HG03066 (cell line): ENCODE measurements around the gene NUDT3.
"Not testable (repeated sequence)": the region's sequence is repeated elsewhere in the genome, so short reads cannot be mapped to it uniquely, and the experiment has no call there.

Experiments
- ATAC-seq: cut with Tn5 transposase; IDR thresholded peaks from one replicate; pipeline ENCODE4 v1.9.1; 2021; ENCODE audit warnings: low read depth; ENCODE audit not compliant: unreplicated experiment

Gene NUDT3

GRCh38 chr6:34269658-34270341 lies 122.7 kb downstream of the NUDT3 start:
- ATAC-seq = not testable (repeated sequence)

DNA sequence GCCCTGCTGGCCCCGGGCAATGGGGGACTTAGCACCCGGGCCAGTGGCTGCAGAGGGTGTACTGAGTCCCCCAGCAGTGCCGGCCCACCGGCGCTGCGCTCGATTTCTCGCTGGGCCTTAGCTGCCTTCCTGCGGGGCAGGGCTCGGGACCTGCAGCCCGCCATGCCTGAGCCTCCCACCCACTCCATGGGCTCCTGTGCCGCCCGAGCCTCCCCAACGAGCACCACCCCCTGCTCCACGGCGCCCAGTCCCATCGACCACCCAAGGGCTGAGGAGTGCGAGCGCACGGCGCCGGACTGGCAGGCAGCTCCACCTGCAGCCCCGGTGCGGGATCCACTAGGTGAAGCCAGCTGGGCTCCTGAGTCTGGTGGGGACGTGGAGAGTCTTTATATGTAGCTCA lies 123.3 kb downstream of the NUDT3 start:
- ATAC-seq = not testable (repeated sequence)

- ATAC-seq = no peak
These were observed 124.7 kb downstream of the NUDT3 start for GRCh38 chr6:34267746-34268145.

- not testable (repeated sequence) for ATAC-seq
These were observed 129.0 kb downstream of the NUDT3 start for GRCh38 chr6:34263484-34263883.

GRCh38 chr6:34260576-34261267 lies 131.7 kb downstream of the NUDT3 start:
- no peak for ATAC-seq

DNA sequence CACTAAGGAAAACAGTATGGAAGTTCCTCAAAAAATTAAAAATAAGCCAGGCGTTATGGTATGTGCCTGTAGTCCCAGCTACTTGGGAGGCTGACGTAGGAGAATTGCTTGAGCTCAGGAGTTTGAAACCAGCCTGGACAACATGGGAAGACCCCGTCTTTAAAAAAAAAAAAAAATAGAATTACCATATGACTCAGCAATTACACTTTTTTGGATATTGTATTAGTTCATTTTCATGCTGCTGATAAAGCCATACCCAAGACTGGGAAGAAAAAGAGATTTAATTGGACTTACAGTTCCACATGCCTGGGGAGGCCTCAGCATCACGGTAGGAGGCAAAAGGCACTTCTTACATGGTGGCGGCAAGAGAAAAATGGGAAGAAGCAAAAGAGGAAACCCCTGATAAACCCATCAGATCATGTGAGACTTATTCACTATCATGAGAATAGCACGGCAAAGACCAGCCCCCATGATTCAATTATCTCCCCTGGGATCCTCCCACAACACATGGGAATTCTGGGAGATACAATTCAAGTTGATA lies 132.9 kb downstream of the NUDT3 start:
- no peak for ATAC-seq

DNA sequence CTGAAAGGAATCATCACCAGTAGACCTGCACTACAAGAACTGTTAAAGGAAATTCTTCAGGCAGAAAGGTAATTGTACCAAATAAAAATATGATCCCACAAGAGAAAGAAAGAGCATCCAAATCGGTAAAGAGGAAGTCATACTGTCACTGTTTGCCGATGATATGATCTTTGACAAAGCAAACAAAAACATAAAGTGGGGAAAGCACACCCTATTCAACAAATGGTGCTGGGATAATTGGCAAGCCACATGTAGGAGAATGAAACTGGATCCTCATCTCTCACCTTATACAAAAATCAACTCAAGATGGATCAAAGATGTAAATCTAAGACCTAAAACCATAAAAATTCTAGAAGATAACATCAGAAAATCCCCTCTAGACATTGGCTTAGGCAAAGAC lies 140.1 kb downstream of the NUDT3 start:
- ATAC-seq = not testable (repeated sequence)

DNA sequence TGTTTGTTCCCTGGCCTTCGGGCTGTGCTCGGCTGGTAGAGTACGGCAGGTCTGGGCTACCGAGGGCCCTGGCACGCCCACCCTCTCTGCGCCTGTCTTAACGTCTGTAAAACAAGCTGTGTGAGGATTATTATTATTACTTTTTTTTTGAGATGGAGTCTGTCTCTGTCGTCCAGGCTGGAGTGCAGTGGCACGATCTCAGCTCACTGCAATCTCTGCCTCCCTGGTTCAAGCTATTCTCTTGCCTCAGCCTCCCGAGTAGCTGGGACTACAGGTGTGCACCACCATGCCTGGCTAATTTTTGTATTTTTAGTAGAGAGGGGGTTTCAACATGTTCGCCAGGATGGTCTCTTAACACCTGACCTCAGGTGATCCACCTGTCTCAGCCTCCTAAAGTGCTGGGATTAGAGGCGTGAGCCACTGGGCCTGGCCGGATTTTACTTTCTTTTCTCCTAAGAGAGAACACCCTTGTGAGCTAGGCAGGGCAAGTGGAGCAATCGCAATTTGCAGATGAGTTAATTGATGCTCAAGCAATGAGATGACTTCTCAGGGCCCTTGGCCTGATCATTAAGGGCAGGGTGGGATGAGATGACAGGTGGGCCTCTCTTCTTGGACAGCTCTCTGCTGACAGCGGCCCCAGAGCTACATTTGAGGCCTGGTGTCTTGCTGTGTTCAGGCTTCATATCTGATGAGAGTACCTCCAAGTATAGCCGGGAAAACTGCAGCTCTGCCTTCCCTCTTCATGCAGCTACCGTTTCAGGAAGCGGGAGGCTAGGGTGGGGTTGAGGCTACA lies 142.8 kb downstream of the NUDT3 start:
- peak; percentile 22 for ATAC-seq

DNA sequence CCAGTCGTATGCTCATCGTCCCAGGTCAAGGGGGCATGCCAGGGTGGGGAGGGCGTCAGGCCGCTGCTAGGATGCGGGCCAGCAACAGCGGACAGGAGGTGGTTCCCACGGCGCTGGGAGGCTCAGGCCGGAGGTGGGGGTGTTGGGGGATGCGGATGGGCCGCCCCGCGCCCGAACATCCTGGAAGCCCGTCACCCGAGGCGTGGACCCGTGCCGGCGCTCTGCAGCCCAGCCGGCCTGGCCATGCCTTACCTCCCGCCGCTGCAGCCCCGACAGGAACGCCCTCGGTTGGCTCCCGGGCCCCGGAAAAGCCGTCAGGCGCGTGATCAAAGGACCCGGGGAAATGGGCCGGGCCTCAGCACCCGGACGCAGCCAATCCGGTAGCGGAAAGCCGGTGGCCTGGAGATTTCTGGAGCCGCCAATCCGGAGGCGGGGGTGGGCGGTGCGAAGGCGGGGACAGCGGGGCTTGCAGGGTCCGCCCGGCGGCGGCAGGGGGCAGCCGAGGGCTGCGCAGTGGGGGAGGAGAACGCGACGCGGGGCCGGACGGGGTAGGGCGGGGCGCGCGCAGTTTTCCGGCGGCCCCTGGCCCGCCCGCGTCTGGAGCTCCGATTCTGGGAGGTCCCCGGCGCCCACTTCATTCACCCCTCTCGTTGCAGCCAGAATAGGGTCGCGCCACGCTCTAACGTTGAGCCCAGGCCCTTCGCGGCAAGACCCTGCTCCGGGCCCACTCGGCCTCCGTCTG lies 143.6 kb downstream of the NUDT3 start, which contains the start of gene SMIM29:
Gene SMIM29 (minus strand): TSS at position 280 of the 742 bp plus-strand sequence. CDS start 1,215 bp downstream, outside the sequence.
- peak; percentile 70 for ATAC-seq

DNA sequence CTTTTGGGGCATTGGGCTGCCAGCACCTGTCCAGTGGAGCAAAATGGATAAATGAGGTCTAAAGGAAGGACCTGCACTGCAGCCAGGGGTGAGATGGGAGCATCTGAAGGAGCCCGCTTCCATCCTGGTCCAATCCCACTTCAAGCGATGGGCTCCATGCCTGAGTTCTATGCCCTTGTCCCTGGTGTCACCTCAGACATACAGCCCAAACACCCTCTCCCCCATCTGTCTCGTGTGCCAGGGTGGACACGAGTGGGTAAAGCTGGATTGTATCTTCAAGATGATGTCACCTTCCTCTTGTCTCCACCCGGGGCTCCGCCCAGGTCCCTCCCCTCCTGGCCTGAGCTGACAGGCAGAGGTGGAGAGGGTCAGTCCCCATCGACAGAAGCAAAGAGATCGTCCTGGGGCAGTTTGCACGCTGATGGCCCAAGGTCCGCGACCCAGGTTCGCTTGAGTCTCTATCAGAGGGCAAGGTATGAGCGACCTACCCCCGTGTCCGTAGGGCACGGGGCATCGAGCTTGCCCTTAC lies 144.2 kb downstream of the NUDT3 start:
- ATAC-seq = peak; percentile 29

DNA sequence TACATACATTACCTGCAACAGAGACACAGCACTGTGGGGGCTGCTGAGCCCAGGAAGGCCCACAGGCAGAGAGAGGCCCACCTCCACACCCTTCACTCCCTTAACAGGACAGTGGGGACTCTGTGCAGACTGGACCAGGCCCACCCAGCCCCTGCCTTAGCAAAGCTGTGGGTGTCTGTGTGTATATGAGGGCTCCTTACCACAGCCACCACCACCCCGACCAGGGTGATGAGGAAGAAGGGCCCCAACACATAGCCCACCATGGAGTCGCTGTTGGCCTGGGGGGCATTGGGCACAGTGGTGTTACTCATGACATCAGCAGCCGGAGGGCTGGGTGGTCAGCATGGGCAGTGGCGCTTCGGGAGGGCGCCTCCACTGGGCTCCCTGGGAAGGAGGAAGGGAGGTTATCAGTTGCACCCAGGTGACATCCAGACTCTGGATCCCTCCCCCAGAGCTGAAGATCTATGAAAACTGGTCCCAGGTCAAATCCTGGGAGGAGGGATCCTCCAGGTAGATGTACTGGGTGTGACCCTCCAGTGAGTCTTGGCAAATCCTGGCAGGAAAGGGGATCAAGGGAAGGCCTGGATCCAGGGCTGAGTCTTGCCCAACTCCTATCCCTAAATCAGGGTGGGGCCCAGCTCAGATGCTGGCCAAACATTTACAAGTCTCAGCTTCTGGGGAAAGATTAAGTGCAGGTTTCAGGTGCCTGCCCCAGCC lies 144.8 kb downstream of the NUDT3 start:
- ATAC-seq = no peak

DNA sequence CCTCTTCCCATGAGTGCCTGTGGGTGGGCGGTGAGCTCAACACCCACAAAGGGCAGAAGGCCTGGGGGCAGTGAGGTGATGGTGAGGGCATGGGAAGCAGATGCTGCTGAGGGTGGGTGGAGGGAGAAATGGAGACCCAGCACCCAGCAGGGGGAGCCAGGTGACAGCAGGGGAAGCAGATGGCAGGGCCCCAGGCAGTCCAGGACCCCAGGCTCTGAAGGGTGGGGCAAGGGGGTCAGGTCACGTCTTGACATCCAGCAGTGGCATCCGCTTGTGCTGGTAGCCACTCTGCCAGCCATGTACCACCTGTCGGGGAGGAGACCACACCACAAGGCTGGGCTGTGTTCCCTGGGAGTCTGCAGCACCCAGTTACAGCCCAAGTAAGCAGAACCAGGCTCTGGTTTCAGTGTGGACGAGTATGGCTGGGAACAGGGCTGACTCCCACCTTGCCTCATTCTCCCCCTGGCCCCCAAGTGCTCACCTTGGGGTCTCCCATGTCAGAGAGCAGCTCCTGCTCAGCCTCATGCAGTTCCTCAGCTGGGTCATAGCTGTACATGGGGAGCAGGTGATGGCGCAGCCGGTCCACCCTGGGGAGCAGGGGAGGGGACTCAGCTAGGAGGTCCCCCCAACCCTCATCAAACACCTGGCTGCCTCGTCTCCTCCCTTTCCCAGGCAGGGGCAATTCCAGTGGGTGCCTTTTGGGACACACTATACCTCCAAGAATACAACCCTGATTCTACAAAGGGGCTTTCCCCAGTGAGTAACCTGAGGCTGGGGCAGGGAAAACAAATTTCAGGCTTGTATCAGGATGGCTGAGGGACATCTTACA lies 145.7 kb downstream of the NUDT3 start:
- no peak for ATAC-seq

- no peak for ATAC-seq
These were observed 146.3 kb downstream of the NUDT3 start for GRCh38 chr6:34246249-34246562.

- not testable (repeated sequence) for ATAC-seq
These were observed 146.7 kb downstream of the NUDT3 start for GRCh38 chr6:34245761-34246140.

GRCh38 chr6:34245032-34245760 lies 147.3 kb downstream of the NUDT3 start:
- not testable (repeated sequence) for ATAC-seq

- ATAC-seq = no peak
These were observed 148.3 kb downstream of the NUDT3 start for GRCh38 chr6:34243901-34244884.
